ENCODE measurements around the gene SS18L1.

DNA sequence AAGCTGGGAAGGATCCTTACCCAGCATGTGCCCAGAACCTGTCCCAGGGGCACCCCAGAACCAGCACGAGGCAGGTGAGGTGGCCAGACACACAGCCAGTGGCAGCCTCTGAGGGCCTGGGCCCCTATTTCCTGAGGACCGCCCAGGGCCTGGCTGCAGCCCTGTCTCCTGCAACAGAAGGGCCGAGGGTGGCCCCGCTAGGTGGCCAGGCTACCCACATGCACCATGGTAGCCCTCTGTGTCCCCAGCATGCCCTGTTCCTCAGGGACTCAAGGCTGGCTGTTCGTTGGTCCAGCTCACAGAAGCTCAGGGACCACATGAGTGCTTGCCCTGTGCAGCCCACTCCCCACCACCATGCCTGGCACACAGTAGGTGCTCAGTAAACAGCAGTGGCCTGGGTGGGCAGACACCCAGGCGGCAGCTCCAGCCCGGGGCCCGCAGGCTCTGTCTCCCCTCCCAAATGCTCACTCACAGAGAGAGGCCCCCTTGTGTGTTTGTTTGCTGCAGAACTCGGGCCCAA is 68.3 kb downstream of the SS18L1 start:
- TF ChIP-seq, protein P1, sequence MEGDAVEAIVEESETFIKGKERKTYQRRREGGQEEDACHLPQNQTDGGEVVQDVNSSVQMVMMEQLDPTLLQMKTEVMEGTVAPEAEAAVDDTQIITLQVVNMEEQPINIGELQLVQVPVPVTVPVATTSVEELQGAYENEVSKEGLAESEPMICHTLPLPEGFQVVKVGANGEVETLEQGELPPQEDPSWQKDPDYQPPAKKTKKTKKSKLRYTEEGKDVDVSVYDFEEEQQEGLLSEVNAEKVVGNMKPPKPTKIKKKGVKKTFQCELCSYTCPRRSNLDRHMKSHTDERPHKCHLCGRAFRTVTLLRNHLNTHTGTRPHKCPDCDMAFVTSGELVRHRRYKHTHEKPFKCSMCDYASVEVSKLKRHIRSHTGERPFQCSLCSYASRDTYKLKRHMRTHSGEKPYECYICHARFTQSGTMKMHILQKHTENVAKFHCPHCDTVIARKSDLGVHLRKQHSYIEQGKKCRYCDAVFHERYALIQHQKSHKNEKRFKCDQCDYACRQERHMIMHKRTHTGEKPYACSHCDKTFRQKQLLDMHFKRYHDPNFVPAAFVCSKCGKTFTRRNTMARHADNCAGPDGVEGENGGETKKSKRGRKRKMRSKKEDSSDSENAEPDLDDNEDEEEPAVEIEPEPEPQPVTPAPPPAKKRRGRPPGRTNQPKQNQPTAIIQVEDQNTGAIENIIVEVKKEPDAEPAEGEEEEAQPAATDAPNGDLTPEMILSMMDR (IDR thresholded peaks at IDR 0.05), result no peak
- TF ChIP-seq POLR2AphosphoS5 (IDR thresholded peaks at IDR 0.05; ENCODE audit: low read depth, low read length), result no peak
- TF ChIP-seq TCF7L2 (IDR thresholded peaks at IDR 0.05; ENCODE audit: low read depth, low read length), result no peak
- TF ChIP-seq, protein P2, sequence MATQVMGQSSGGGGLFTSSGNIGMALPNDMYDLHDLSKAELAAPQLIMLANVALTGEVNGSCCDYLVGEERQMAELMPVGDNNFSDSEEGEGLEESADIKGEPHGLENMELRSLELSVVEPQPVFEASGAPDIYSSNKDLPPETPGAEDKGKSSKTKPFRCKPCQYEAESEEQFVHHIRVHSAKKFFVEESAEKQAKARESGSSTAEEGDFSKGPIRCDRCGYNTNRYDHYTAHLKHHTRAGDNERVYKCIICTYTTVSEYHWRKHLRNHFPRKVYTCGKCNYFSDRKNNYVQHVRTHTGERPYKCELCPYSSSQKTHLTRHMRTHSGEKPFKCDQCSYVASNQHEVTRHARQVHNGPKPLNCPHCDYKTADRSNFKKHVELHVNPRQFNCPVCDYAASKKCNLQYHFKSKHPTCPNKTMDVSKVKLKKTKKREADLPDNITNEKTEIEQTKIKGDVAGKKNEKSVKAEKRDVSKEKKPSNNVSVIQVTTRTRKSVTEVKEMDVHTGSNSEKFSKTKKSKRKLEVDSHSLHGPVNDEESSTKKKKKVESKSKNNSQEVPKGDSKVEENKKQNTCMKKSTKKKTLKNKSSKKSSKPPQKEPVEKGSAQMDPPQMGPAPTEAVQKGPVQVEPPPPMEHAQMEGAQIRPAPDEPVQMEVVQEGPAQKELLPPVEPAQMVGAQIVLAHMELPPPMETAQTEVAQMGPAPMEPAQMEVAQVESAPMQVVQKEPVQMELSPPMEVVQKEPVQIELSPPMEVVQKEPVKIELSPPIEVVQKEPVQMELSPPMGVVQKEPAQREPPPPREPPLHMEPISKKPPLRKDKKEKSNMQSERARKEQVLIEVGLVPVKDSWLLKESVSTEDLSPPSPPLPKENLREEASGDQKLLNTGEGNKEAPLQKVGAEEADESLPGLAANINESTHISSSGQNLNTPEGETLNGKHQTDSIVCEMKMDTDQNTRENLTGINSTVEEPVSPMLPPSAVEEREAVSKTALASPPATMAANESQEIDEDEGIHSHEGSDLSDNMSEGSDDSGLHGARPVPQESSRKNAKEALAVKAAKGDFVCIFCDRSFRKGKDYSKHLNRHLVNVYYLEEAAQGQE (IDR thresholded peaks at IDR 0.05; ENCODE audit: insufficient read depth in 1 of 2, low read depth in 2 of 2, low read length in 1 of 2), result no peak

Data from Panc1 (cell line).